ENCODE measurements around the gene DHODH.
A peak's percentile ranks its signal among the peaks of the same experiment; 100 is the strongest.
"Not testable (repeated sequence)": the region's sequence is repeated elsewhere in the genome, so short reads cannot be mapped to it uniquely, and the experiment has no call there.

DHODH gene

DNA sequence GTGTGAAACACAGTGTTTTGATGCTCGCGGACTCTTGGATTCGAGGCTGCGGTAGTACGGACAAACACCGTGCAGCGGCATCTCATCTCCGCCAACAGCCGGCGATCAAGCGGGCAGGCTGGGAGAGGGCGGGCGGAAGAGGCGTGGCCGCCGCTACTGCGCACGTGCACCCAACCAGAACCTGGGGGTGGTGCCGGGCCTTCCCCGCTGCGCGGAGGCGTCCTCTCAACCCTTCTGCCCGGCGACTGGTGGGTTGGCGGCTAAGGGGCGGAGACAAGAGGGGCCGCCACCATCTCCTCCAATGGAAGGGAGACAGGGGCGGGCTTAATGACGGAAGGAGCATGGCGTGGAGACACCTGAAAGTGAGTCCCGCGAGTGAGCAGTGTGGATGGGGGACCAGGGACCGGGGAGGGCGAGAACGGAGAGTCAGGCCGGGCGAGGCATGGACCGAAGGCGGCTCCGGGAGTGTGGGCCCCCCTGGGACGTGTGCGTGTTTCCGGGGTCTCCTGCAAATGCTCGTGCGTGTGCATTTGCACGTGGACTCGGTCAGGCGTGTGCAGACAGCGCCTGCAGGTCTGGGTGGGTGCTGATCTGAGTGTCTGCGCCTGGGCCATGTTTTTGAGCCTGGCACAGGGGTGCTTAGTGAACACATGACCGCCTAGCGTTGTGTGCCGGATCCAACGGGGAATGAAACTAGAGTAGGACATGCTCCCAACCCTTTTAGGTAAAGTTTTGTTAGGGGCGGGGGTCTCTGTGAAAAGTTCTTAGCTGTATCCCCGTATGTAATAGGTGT lies at the start of gene DHODH:
DHODH (plus strand) TSS at position 321 of the 793 bp plus-strand sequence; CDS start at position 342, 21 bp downstream.
- Mint-ChIP-seq H3K4me3 (peak within 1 kb of the TSS; percentile 85 to 97), H3K4me1 (peaks cover 40% of the 10 kb centered on the region), H3K27me3 (no peaks in the 10 kb centered on the region), H3K9me3 (no peaks in the 10 kb centered on the region), H3K27ac (peak within 1 kb of the TSS; percentile 95 to 98)
- DNase-seq (peak; percentile 98 to 99), ATAC-seq (peak; percentile 99)

DNA sequence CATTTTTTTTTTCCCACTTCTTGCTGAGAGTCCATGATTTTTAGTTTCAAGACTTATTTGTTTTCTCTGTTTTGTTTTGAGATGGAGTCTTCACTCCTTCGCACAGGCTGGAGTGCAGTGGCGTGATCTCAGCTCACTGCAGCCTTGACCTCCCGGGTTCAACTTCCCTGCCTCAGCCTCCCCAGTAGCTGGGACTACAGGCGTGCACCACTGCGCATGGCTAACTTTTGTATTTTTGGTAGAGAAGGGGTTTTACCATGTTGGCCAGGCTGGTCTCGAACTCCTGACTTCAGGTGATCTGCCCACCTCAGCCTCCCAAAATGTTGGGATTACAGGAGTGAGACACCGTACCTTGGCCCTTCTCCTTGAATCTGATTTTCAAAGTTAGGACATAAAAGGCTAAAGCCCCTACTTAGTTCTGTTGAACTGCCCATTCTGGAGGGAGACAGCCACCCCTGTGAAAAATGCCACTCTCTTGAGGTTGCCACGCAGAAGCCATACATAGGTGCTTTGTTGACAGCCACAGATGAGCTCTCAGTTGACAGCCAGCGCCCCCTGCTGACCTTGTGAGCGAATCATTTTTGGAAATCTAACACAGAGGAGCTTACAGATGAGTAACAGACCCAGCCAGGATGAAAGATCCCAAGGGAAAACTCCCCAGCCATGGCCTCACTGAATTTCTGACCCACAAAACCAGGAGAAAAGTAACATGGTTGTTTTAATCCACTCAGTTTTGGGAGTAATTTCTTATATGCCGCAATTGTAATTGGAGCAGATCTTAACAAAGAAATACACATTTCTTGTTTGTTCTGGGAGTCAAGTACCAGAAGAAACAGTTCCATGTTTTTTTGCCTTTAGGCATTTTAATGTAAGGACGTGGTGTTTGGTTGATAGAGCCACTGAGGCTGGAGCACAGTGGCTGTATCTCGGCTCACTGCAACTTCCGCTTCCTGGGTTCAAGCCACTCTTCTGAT lies 47.2 kb upstream of the DHODH start:
- ATAC-seq (peak; percentile 96), DNase-seq (peak; percentile 72 to 81)
- peaks cover 5% of the 10 kb centered on the region for H3K4me1 Mint-ChIP-seq
- no peak overlapping the region for H3K4me3 Mint-ChIP-seq
- H3K9me3 Mint-ChIP-seq: no peaks in the 10 kb centered on the region
- no peaks in the 10 kb centered on the region for H3K27me3 Mint-ChIP-seq
- no peak overlapping the region for H3K27ac Mint-ChIP-seq

DNA sequence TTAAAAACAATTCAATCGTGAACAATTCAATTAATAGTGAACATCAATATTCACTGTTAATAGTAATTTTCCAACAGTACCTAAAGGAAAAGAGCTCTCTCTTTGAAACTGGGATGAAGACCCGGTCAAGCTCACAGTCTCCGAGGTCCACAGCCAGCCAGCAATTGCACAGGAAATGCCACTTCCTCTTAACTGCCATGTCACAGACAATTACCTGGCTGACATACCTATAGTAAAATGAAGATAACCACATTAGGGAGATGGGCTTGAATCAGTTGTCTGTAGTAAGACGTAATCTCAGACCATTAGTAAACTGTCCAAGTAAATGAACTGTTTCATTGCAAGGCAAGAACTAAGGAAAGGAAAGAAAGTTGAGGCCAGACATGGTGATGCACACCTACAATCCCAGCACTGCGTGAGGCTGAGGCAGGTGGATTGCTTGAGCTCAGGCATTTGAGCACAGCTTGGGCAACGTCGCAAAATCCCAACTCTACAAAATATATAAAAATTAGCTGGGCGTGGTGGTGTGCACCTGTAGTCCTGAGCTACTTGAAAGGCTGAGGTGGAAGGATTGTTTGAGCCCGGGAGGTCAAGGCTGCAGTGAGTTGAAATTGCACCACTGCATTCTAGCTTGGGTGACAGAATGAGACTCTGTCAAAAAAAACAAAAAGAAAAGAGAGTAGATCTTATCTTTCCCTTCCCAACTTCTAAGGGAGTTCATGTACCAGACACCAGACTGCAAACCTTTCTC lies 45.2 kb upstream of the DHODH start:
- ATAC-seq: no peak
- H3K27me3 Mint-ChIP-seq: no peaks in the 10 kb centered on the region
- no peak overlapping the region for H3K27ac Mint-ChIP-seq
- no peak overlapping the region for H3K4me3 Mint-ChIP-seq
- no peak for DNase-seq
- no peaks in the 10 kb centered on the region for H3K4me1 Mint-ChIP-seq
- no peaks in the 10 kb centered on the region for H3K9me3 Mint-ChIP-seq

DNA sequence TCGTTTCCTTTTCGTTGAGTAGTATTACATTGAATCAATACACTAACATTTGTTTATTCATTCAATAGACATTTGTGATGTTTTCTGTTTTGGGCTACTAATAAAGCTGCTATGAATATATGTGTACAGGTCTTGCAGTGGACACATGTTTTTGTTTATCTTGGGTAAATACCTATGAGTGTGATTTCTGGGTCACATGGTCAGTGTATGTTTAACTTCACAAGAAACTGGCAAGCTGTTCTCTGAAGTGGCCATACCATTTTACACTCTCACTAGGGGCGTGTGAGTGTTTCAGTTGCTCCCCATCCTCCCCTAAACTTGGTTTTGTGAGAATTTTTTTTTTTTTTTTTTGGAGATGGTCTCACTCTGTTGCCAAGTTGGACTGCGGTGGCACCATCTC lies 43.3 kb upstream of the DHODH start:
- no peak for ATAC-seq
- Mint-ChIP-seq H3K27ac (no peak overlapping the region), H3K4me3 (no peak overlapping the region), H3K27me3 (no peaks in the 10 kb centered on the region), H3K4me1 (no peaks in the 10 kb centered on the region), H3K9me3 (no peaks in the 10 kb centered on the region)
- DNase-seq: no peak

DNA sequence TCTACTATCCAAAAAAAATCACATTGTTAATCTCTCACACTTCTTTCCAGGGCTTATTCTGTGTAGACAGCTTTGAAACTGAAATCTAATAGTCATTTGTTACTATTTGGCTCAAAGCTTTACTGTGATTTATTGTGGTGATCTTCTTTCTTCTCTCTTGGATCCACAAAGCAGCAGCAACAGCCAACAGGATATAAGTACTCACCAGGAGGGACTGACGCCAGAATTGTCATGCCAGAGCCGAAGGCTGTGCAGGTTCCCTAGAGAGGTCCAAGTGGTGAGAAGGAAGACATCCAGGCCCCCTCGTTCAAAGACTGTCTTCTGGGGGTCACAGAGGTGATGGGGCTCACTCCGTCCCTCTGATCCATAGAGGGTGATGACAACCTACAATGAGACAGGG lies 41.6 kb upstream of the DHODH start:
- H3K4me1 Mint-ChIP-seq: no peaks in the 10 kb centered on the region
- no peaks in the 10 kb centered on the region for H3K9me3 Mint-ChIP-seq
- no peak overlapping the region for H3K4me3 Mint-ChIP-seq
- ATAC-seq (no peak), DNase-seq (no peak)
- H3K27ac Mint-ChIP-seq: no peak overlapping the region
- no peaks in the 10 kb centered on the region for H3K27me3 Mint-ChIP-seq

DNA sequence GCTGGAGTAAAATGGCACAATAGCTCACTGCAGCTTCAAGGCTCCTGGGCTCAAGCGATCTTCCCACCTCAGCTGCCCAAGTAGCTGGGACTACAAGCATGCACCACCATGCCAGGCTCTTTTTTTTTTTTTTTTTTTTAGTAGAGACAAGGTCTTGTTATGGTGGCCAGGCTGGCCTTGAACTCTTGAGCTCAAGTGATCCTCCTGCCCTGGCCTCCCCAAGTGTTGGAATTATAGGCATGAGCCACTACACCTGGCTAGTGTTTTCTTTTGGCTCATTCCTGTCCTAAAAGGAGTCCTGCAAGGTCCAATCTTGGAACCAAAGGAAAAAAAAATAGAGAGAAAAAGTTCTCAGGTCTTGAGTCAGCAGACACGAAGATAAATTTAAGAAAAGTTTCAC lies 39.2 kb upstream of the DHODH start:
- DNase-seq (no peak), ATAC-seq (no peak)
- Mint-ChIP-seq H3K9me3 (no peaks in the 10 kb centered on the region), H3K4me1 (no peaks in the 10 kb centered on the region), H3K27me3 (no peaks in the 10 kb centered on the region), H3K4me3 (no peak overlapping the region), H3K27ac (no peak overlapping the region)

DNA sequence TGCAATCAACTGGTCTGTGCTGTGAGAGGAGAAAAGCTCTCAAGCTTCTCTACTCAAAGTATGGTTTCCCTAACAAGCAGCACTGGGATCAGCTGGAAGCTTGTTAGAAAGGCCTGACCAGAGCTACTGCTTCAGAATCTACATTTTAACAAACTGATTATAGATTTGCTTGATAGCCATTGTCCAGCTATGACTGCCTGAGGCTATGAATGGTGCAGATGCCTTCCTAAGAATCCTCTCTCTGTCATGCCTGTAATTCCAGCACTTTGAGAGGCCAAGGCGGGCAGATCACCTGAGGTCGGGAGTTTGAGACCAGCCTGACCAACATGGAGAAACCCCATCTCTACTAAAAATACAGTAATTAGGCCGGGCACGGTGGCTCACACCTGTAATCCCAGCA lies 37.0 kb upstream of the DHODH start:
- ATAC-seq (no peak), DNase-seq (no peak)
- H3K27me3 Mint-ChIP-seq: no peaks in the 10 kb centered on the region
- no peak overlapping the region for H3K4me3 Mint-ChIP-seq
- no peak overlapping the region for H3K27ac Mint-ChIP-seq
- H3K9me3 Mint-ChIP-seq: no peaks in the 10 kb centered on the region
- no peaks in the 10 kb centered on the region for H3K4me1 Mint-ChIP-seq

DNA sequence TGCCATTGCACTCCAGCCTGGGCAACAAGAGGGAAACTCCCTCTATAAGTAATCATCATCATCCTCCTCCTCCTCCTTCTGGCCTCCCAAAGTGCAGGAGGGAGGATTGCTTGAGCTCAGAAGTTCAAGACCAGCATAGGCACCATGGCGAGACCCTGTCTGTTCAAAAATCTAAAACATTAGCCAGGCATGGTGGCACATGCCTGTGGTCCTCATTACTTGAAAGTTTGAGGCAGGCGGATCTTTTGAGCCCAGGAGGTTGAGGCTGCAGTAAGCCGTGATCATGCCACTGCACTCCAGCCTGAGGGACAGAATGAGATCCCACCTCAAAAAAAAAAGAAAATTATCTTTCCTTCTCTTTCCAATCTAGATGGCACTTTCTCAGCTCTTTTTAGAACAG lies 36.2 kb upstream of the DHODH start:
- ATAC-seq: no peak
- no peaks in the 10 kb centered on the region for H3K27me3 Mint-ChIP-seq
- DNase-seq: no peak
- no peak overlapping the region for H3K27ac Mint-ChIP-seq
- H3K4me1 Mint-ChIP-seq: no peaks in the 10 kb centered on the region
- no peaks in the 10 kb centered on the region for H3K9me3 Mint-ChIP-seq
- H3K4me3 Mint-ChIP-seq: no peak overlapping the region

DNA sequence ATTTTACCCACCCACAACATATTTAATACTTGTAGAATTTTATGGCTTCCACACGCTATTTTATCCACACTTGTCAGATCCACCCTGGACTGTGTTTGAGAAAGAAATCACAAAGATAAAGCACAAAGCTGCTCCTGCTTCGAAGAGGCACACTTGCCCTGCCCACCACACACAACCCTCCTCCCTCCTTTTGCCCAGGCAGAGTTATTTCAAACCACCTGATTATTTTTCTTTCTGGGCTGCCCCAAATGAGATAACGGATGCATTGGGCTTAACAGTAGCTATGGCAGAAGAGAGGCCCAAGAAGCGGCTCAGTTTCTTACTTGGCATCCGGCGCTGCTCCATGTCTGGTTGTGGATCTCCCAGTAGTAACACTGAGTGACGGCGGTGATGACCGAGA lies 35.5 kb upstream of the DHODH start:
- ATAC-seq (no peak), DNase-seq (no peak)
- Mint-ChIP-seq H3K9me3 (no peaks in the 10 kb centered on the region), H3K27ac (peak overlapping the region in 1 of 2 donors; percentile 42), H3K4me3 (no peak overlapping the region), H3K4me1 (no peaks in the 10 kb centered on the region), H3K27me3 (no peaks in the 10 kb centered on the region)

DNA sequence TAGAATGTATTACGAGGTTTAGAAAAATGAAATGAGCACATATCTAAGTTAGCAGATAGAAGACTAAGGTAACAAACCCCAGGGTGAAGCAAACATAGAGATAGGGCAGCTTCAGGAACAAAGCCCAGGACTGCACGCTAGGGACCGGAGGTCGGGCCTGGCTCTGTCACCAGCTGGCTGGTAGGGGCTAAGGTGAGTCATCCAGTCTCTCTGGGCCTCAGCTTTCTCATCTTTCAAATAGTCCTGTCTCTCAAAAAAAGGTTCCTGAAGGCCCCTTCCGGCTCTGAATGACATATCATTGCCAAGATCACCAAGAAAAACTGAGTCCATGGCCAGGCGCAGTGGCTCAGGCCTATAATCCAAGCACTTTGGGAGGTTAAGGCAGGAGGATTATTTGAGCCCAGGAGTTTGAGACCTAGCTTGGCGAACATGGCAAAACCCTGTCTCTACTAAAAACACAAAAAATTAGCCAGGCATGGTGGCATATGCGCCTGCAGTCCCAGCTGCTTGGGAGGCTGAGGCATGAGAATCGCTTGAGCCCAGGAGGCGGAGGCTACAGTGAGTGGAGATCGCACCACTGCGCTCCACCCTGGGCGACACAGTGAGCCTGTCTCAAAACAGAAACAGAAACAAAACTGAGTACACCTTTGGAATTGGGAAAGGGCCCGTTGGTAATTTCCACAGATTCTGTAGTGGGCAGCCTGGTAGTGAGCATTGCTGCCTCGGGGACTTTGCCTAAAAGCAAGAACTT lies 34.3 kb upstream of the DHODH start:
- DNase-seq (no peak), ATAC-seq (no peak)
- H3K4me1 Mint-ChIP-seq: no peaks in the 10 kb centered on the region
- no peak overlapping the region for H3K4me3 Mint-ChIP-seq
- no peaks in the 10 kb centered on the region for H3K9me3 Mint-ChIP-seq
- H3K27ac Mint-ChIP-seq: peak overlapping the region in 1 of 2 donors; percentile 80
- peaks cover 2% of the 10 kb centered on the region for H3K27me3 Mint-ChIP-seq

DNA sequence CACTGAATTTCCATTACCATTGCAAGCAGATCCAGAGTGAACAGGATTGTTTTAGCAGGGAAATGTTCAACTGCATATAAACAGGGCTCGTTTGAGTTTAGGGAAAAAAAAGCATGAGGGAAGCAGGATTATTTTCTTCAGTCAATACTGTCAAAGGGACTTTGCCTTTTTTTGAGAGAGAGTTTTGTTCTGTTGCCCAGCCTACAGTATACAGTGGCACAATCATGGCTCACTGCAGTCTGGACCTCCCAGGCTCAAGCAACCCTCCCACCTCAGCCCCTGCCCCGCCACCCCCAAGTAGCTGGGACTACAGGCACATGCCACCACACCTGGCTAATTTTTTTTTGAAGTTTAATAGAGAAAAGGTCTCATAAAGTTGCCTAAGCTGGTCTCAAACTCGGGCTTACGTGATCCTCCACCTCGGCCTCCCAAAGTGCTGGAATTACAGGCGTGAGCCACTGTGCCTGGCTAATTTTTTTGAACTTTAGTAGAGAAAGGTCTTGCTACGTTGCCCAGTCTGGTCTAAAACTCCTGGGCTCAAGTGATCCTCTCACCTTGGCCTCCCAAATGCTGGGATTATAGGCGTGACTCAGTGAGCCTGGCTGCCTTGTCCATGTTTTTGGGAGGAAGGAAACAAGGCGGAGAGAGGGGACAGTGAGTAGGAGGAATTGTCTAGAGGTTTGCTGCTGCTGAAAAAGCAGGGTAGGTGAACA lies 23.1 kb upstream of the DHODH start:
- DNase-seq: no peak
- peaks cover 31% of the 10 kb centered on the region for H3K27me3 Mint-ChIP-seq
- no peaks in the 10 kb centered on the region for H3K9me3 Mint-ChIP-seq
- no peak overlapping the region for H3K27ac Mint-ChIP-seq
- no peak overlapping the region for H3K4me3 Mint-ChIP-seq
- no peak for ATAC-seq
- no peaks in the 10 kb centered on the region for H3K4me1 Mint-ChIP-seq

DNA sequence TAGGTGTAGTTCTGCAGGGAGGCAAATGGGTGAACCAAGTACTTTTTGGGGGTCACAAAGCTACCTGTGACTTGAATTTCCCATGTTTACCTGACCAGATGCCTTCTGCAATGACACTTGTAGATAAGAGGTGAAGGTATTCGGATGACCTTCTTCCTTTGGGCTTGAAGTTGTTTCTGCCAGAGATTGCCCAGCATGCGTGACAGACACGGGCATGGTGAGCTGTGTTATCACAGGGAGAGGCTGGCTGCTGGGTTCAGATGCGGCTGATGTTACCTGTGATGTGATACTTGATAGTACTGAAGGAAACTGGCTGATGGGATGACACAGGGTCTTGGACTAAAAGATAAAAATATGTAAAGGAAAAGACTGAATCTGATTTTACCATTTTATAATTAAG lies 22.4 kb upstream of the DHODH start:
- H3K4me1 Mint-ChIP-seq: peaks cover 2% of the 10 kb centered on the region

DNA sequence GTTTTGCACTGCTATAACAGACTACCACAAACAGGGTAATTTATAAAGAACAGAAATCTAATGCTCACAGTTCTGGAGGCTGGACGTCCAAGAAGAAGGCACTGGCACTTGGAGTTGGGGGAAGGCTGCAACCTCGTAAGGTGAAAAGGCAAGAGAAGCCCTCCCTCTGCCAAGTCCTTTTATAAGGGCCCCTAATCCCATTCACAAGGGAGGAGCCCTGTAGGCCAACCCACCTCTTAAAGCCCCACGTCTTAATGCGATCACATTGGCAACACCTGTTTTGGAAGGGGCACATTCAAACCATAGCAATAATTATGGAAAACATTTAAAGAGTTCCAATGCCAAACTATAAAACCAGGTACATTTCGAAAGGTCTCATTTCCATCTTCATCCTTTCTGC lies 13.5 kb upstream of the DHODH start:
- no peak overlapping the region for H3K4me3 Mint-ChIP-seq
- peaks cover 12% of the 10 kb centered on the region for H3K4me1 Mint-ChIP-seq
- H3K9me3 Mint-ChIP-seq: no peaks in the 10 kb centered on the region
- no peak for ATAC-seq
- DNase-seq: no peak
- no peak overlapping the region for H3K27ac Mint-ChIP-seq
- H3K27me3 Mint-ChIP-seq: peaks cover 15% of the 10 kb centered on the region

More for the DNA sequence above, 22.4 kb upstream of the DHODH start:
- DNase-seq (no peak), ATAC-seq (no peak)
- Mint-ChIP-seq H3K4me3 (no peak overlapping the region), H3K27ac (peak overlapping the region in 1 of 2 donors; percentile 69), H3K27me3 (peaks cover 31% of the 10 kb centered on the region), H3K9me3 (no peaks in the 10 kb centered on the region)

DNA sequence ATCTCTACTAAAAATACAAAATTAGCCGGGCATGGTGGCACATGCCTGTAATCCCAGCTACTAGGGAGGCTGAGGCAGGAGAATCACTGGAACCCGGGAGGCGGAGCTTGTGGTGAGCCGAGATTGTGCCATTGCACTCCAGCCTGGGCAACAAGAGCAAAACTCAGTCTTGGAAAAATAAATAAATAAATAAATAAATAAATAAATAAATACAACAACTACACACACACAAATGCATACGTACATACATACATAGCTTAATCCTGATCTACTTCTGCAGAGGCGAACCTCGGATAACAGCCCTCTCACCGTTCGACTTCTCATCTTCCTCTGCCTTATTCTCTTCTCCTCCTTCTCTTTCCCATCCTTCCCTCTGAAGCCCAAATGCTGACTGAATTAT lies 11.0 kb upstream of the DHODH start:
- not testable (repeated sequence) for H3K9me3 Mint-ChIP-seq, ATAC-seq, H3K4me3 Mint-ChIP-seq, H3K4me1 Mint-ChIP-seq, DNase-seq
- Mint-ChIP-seq H3K27me3 (peaks cover 15% of the 10 kb centered on the region), H3K27ac (peak overlapping the region in 1 of 2 donors; percentile 87)
